Posterior vena cava (tissue), 2 donors: ENCODE data around the gene MCM6. TPM values are rescaled to one million over a fixed set of nuclear protein-coding genes. Genes with fewer than 3 reads are reported as not detected.
"Not testable (repeated sequence)": the region's sequence is repeated elsewhere in the genome, so short reads cannot be mapped to it uniquely, and the experiment has no call there.

Experiments
- DNase-seq: peaks from one replicate; pipeline ENCODE4 v3.0.0-alpha.2; 2020; ENCODE audit warnings: low spot score
- intact Hi-C, 2 donors: fragments of 100-400 bp; cut with DNase I; formaldehyde crosslinking; loops; one replicate each; pipeline versions ENCODE4 v1.14.1 to v1.14.2; 2022 to 2023
- total RNA-seq, 2 donors: library from RNA; stranded (reverse); fragmentation: NEBNext Ultra II Directional; extraction: Animal tissue kit (Norgen Biotek cat#: 25700); gene quantifications; one replicate each; pipeline ENCODE4 v1.2.1, GENCODE V29; 2021
- donor health status: DM: yes; HTN: yes; CAD: no.
- donor health status: DM: yes; HTN: yes; CAD: no.

Gene MCM6
- total RNA-seq, 2 donors from 2014 or later = 14.4 to 15.5 TPM

DNA sequence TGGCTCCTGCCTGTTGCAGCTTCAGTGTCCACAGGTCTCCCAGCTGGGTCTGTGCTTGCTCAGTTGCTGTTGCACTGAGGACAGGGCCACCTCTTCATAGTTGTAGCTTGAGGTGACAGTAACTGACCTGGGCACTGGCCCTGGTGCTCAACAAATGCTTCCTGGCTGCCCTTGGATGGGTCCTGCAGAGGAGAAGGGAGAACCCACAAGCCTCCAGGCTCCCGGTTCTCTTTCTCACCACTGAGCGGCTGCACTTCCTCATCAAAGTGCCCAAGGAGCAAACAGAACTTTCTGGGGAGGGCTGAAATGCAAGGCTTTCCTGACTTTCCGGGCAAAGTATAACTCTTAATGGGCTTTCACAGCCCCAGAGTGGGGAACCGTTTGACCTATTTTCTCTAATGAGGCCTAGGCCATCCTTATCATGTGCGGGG lies 78.0 kb downstream of the MCM6 start:
- no peak for DNase-seq
- intact Hi-C loops = loop anchor here in 1 of 2 donors (5.0 kb wide), 1 partner anchor 376 kb away; no protein-coding TSS in a partner anchor

DNA sequence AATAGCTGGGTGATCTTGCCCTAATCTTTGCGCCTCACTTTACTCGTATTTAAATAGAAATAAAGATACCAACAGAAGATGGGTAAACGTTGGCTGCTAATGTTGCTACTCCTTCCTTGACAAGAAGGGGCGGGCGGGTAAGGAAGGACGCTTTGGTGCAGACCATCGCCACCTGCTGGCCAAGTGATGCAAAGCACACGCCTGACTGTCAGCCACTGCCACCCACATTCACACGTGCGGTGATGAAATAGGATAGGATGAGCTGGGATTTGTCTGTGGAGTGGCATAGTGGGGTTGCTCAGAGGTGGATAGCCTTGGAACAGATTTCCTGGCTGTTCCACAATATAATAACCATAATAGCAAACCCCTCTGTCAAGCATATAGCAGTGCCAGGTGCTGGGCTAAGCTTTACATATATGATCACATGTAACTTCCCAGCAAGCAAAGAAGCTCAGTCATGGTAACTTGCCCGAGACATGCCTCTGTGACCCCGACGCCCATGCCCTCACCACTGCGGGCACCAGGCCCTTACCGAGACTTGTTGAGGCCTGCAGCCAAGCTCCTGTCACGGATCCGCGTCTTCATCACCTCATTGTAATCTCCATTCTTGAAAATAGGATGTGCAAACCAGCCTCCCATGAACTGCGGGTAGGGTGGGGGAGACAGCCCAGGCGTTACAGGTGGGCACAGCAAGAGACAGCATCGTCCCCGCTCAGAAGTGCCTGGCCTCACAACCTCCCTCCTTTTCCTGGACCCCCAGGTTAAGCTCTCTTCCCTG lies 78.6 kb downstream of the MCM6 start:
- intact Hi-C loops = loop anchor here in 1 of 2 donors (5.0 kb wide), 1 partner anchor 375 kb away; no protein-coding TSS in a partner anchor
- peak; percentile 90 for DNase-seq

DNA sequence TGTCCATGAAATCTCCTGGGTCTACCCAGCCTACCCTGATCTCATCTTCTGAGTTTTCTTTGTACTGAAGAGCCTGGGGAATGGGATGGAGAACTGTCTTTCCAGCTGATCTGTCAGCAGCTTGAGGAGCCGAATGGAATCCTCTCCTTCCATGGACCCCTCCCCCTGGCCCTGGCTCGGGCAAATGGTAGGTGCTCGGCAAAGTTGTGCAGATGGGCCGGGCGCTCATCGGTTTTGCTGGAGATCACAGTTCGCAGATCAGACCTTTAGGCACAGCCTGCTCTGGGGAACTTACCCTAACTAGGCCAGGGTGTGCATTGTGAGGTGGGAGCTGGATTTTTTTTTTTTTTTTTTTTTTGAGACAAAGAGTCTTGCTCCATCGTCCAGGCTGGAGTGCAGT lies 79.6 kb downstream of the MCM6 start:
- DNase-seq = no peak
- intact Hi-C loops = loop anchor here in 1 of 2 donors (5.0 kb wide), 1 partner anchor 374 kb away; no protein-coding TSS in a partner anchor

DNA sequence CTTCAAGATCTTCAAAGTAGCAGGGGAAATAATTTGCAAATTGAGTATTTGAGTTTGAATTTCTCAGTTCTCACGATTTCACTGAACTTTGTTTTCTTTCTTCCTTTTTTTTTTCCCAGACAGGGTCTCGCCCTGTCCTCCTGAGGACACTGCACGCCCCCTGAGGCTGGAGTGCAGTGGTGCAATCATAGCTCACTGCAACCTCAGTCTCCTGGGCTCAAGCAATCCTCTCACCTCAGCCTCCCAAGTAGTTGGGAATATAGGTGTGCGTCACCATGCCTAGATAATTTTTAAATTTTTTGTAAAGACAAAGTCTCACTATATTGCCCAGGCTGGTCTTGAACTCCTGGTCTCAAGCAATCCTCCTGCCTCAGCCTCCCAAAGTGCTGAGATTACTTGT lies 80.6 kb downstream of the MCM6 start:
- DNase-seq = not testable (repeated sequence)

GRCh38 chr2:135792401-135793150 lies 83.7 kb downstream of the MCM6 start:
- DNase-seq = no peak
- intact Hi-C loops = no loop called here

More for the DNA sequence above, 80.6 kb downstream of the MCM6 start:
- intact Hi-C loops = loop anchor here in 1 of 2 donors (5.0 kb wide), 1 partner anchor 373 kb away; no protein-coding TSS in a partner anchor

DNA sequence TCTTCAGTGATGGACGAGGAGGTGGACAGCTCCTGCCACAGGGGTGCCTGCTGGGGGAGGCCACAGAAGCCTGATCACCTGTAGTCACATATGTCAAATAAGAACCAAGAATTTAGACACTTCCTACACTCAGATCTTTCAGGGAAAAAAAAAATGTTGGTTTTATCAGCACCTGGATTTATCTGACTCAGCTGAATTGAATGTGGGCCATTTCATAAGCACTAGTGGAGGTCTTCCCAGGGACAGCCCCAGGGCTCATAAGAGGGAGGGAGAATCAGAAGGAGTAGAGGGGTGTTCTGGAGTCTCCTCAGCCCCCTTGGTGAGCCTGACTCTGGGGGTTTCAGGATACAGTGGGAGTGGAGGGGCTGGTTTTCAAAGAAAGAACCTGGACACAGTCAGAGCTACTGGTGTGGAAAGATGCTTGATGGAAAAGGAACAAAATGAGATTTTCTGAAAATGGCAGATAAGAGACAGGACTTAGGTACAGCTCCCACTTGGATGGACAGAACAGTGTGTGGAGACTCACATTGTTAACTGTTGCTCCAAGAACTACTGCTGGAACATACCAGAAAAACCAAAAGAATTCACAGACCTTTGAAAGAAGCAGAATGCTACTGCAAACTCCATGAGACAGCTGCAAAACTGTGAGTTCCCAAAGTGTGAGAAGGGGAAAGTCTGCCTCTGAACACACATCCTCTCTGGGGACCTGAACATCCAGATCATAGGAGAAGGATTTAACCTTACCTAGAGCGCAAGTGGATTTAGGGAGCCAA lies 84.6 kb downstream of the MCM6 start:
- intact Hi-C loops = no loop called here
- no peak for DNase-seq

- intact Hi-C loops = no loop called here
- DNase-seq = no peak
These were observed 85.8 kb downstream of the MCM6 start for GRCh38 chr2:135790423-135790822.

Other genes starting within 250 kb of the MCM6 start
- gene UBXN4, start 134.6 kb downstream of the MCM6 start, total RNA-seq = 10 to 100 TPM; 83.6 to 88.3 TPM
- gene LCT, start 39.3 kb downstream of the MCM6 start, total RNA-seq = under 1 TPM in 1 of 2 donors, not detected in 1; 0.05 TPM
- 10 to 100 TPM; 52.7 to 85.2 TPM for gene DARS1, start 109.2 kb upstream of the MCM6 start, total RNA-seq
- gene CXCR4, start 241.7 kb upstream of the MCM6 start, total RNA-seq = 1 to 10 TPM; 7.8 to 8.3 TPM